ENCODE measurements around the gene CKAP2L. TPM values are rescaled to one million over a fixed set of nuclear protein-coding genes. Genes with fewer than 3 reads are reported as not detected.

CKAP2L gene
- total and polyA plus RNA-seq, 4 donors = 0.19 to 15.9 (median 0.91) TPM; not detected in 1

DNA sequence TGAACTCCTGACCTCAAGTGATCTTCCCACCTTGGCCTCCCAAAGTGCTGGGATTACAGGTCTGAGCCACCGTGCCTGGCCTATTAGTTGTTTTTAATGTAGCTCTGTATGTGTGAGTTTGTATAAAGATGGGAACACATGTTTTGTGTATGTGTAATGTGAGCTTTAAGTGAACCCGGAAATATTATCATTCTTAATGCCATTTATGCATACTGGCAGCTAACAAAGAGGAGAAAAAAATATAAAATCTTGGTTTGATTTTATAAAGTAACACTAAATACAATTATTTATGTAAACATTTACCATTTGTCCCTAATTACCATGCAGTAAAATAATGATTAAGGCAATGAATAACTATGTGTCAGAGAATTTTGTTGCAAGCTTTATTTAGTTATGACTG lies 9.1 kb upstream of the CKAP2L start (continued):
- TF ChIP-seq, protein P1, sequence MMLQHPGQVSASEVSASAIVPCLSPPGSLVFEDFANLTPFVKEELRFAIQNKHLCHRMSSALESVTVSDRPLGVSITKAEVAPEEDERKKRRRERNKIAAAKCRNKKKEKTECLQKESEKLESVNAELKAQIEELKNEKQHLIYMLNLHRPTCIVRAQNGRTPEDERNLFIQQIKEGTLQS (IDR thresholded peaks at IDR 0.05) = no peak
- TF ChIP-seq TAF1 (conservative IDR thresholded peaks at IDR 0.05) = no peak

DNA sequence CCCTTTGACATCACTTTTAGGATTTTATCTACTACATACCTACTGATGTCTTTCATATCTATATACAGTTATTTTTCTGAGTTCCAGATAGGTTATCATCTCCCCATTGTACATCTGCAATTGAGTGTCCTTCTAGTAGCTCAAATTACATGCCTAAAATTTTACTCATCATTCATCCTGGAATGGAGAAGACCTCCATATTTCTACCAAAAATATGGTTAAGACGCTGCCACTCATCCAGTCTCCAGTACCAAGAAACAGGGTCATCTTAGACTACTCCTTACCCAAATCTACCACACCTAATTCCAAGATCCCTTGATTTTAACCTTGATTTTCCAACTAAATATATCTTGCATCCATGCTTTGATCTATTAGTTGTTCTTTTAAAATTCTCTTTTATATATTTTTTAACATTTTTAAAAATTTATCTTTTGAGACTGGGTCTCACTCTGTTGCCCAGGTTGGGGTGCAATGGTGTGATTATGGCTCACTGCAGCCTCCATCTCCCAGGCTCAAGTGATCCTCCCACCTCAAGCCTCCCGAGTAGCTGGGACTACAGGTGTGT lies 8.6 kb upstream of the CKAP2L start:
- no peaks in the 10 kb centered on the region for H3K36me3 ChIP-seq (ENCODE audit: control insufficient read depth in 4 of 4, insufficient read depth in 3 of 4, low read depth in 1 of 4, low read length in 3 of 4)
- no peak overlapping the region for H3K27ac ChIP-seq (ENCODE audit: low read depth in 1 of 2, low read length in 2 of 2)
- H3K4me1 ChIP-seq (ENCODE audit: control insufficient read depth in 4 of 4, insufficient read depth in 4 of 4, low read length in 3 of 4) = peaks cover 0 to 1% (median 0%) of the 10 kb centered on the region in 4 donors
- WGBS = 43% methylated on average over 2 of the region's 2 CpGs
- TF ChIP-seq YY1 (IDR thresholded peaks at IDR 0.05) (no peak), NR2F2 (IDR thresholded peaks at IDR 0.05) (no peak), HNF4A (conservative IDR thresholded peaks at IDR 0.05) (no peak), REST (IDR thresholded peaks at IDR 0.05) (no peak), FOXA1 (IDR thresholded peaks at IDR 0.05) (no peak), JUND (IDR thresholded peaks at IDR 0.05) (no peak), EGR1 (IDR thresholded peaks at IDR 0.05; ENCODE audit: low read depth in 2 of 2) (no peak), ZBTB33 (IDR thresholded peaks at IDR 0.05) (no peak)
- TF ChIP-seq, protein P2, sequence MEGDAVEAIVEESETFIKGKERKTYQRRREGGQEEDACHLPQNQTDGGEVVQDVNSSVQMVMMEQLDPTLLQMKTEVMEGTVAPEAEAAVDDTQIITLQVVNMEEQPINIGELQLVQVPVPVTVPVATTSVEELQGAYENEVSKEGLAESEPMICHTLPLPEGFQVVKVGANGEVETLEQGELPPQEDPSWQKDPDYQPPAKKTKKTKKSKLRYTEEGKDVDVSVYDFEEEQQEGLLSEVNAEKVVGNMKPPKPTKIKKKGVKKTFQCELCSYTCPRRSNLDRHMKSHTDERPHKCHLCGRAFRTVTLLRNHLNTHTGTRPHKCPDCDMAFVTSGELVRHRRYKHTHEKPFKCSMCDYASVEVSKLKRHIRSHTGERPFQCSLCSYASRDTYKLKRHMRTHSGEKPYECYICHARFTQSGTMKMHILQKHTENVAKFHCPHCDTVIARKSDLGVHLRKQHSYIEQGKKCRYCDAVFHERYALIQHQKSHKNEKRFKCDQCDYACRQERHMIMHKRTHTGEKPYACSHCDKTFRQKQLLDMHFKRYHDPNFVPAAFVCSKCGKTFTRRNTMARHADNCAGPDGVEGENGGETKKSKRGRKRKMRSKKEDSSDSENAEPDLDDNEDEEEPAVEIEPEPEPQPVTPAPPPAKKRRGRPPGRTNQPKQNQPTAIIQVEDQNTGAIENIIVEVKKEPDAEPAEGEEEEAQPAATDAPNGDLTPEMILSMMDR (IDR thresholded peaks at IDR 0.05; ENCODE audit: low read depth, low read length, missing input control) = no peak
- no peak overlapping the region for H3K9ac ChIP-seq (ENCODE audit: low read depth in 1 of 2, low read length in 2 of 2)
- H3K27me3 ChIP-seq (ENCODE audit: control insufficient read depth in 4 of 4, insufficient read depth in 4 of 4, low read length in 3 of 4) = no peaks in the 10 kb centered on the region
- DNase-seq (ENCODE audit: low spot score) = no peak
- no peaks in the 10 kb centered on the region for H3K9me3 ChIP-seq (ENCODE audit: control insufficient read depth in 4 of 4, low read length in 3 of 4)
- H3K4me3 ChIP-seq (ENCODE audit: low read depth in 1 of 3, low read length in 3 of 3) = no peak overlapping the region

DNA sequence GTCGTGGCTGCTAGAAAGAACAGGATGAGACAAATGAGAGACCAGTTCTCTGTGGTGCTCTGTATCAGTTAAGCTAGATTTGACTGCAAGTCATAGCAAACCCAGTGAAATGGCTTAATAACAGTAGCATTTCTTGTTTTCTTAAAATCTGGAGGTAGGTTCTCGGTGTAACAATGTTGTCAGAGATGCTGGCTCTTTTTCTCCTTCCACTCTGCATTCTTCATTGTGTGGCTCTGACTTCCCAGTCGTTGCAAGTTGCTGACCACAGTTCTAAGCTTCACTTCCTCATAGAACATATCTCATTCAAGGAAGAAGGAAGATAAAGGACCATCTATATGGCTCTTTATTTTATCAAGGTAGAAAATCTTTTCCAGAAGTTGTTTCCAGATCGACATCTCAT lies 7.9 kb upstream of the CKAP2L start:
- Histone ChIP-seq H3K9me3 (ENCODE audit: control insufficient read depth in 4 of 4, low read length in 3 of 4) (no peaks in the 10 kb centered on the region), H3K36me3 (ENCODE audit: control insufficient read depth in 4 of 4, insufficient read depth in 3 of 4, low read depth in 1 of 4, low read length in 3 of 4) (no peaks in the 10 kb centered on the region), H3K27me3 (ENCODE audit: control insufficient read depth in 4 of 4, insufficient read depth in 4 of 4, low read length in 3 of 4) (no peaks in the 10 kb centered on the region), H3K4me1 (ENCODE audit: control insufficient read depth in 4 of 4, insufficient read depth in 4 of 4, low read length in 3 of 4) (peaks cover 0 to 2% (median under 1%) of the 10 kb centered on the region in 4 donors), H3K27ac (ENCODE audit: low read depth in 1 of 2, low read length in 2 of 2) (no peak overlapping the region), H3K9ac (ENCODE audit: low read depth in 1 of 2, low read length in 2 of 2) (no peak overlapping the region), H3K4me3 (ENCODE audit: low read depth in 1 of 3, low read length in 3 of 3) (no peak overlapping the region)
- WGBS = 73% methylated on average over 4 of the region's 4 CpGs
- no peak for TF ChIP-seq NR2F2 (IDR thresholded peaks at IDR 0.05)
- no peak for DNase-seq (ENCODE audit: low spot score)

Data from liver (tissue), 9 donors.